GM23248 (cell line): ENCODE results near the gene ARHGEF12. TPM values are rescaled to one million over a fixed set of nuclear protein-coding genes. Genes with fewer than 3 reads are reported as not detected.

Experiments
- DNase-seq: peaks from one replicate; pipeline ENCODE4 v3.0.0-alpha.2; 2015
- H2AFZ ChIP-seq: fragments of 200-600 bp; sonication (generic); 2 replicates; pipeline ENCODE4 v1.6.1; 2016; ENCODE audit warnings: antibody characterized with exemption
- H3F3A ChIP-seq: fragments of 200-600 bp; sonication (generic); 2 replicates; pipeline ENCODE4 v1.6.1; 2016; ENCODE audit warnings: mild to moderate bottlenecking, antibody characterized with exemption, mixed run types; ENCODE audit not compliant: insufficient read depth
- H3K27ac ChIP-seq: fragments of 200-600 bp; sonication (generic); 2 replicates; pipeline ENCODE4 v1.5.1; 2016; ENCODE audit warnings: mild to moderate bottlenecking
- H3K27me3 ChIP-seq: fragments of 200-600 bp; sonication (generic); replicated peaks from 2 replicates; pipeline ENCODE4 v1.6.1; 2016; ENCODE audit warnings: mild to moderate bottlenecking; ENCODE audit not compliant: insufficient read depth
- H3K36me3 ChIP-seq: fragments of 200-600 bp; sonication (generic); 2 replicates; pipeline ENCODE4 v1.6.1; 2016; ENCODE audit warnings: low read depth, mild to moderate bottlenecking
- H3K4me1 ChIP-seq: fragments of 200-600 bp; sonication (generic); 2 replicates; pipeline ENCODE4 v1.6.1; 2016; ENCODE audit warnings: mild to moderate bottlenecking; ENCODE audit not compliant: insufficient read depth
- H3K4me2 ChIP-seq: fragments of 200-600 bp; sonication (generic); one replicate; pipeline ENCODE4 v1.6.1; 2016; ENCODE audit warnings: mild to moderate bottlenecking; ENCODE audit not compliant: unreplicated experiment
- H3K4me3 ChIP-seq: fragments of 200-600 bp; sonication (generic); 2 replicates; pipeline ENCODE4 v1.5.1; 2016; ENCODE audit warnings: mild to moderate bottlenecking
- H3K79me2 ChIP-seq: fragments of 200-600 bp; sonication (generic); 2 replicates; pipeline ENCODE4 v1.6.1; 2016; ENCODE audit warnings: mild to moderate bottlenecking; ENCODE audit not compliant: insufficient read depth
- H3K9ac ChIP-seq: fragments of 200-600 bp; sonication (generic); 2 replicates; pipeline ENCODE4 v1.6.1; 2016; ENCODE audit warnings: mild to moderate bottlenecking
- H3K9me2 ChIP-seq: fragments of 200-600 bp; sonication (generic); 2 replicates; pipeline ENCODE4 v1.6.1; 2016; ENCODE audit warnings: mixed run types, mild to moderate bottlenecking, moderate library complexity; ENCODE audit not compliant: insufficient read depth
- H3K9me3 ChIP-seq: fragments of 200-600 bp; sonication (generic); one replicate; pipeline ENCODE4 v1.6.1; 2017; ENCODE audit warnings: low read depth
- H4K20me1 ChIP-seq: fragments of 200-600 bp; sonication (generic); 2 replicates; pipeline ENCODE4 v1.6.0; 2016; ENCODE audit not compliant: insufficient read depth
- EZH2 ChIP-seq: fragments of 200-600 bp; sonication (generic); IDR thresholded peaks from 2 replicates; pipeline ENCODE4 v1.6.1; 2018; ENCODE audit warnings: antibody characterized with exemption, mild to moderate bottlenecking; ENCODE audit not compliant: insufficient read depth, poor library complexity, severe bottlenecking
- EZH2phosphoT487 ChIP-seq: fragments of 200-600 bp; sonication (generic); IDR thresholded peaks from 2 replicates; pipeline ENCODE4 v1.6.1; 2018; ENCODE audit warnings: antibody characterized with exemption, moderate library complexity, mild to moderate bottlenecking, low read depth; ENCODE audit not compliant: insufficient read depth
- WGBS, 2 experiments: methylation state at CpG; one replicate each; pipeline ENCODE4 v1.1.6; 2015 to 2017; ENCODE audit warnings: low lambda C conversion rate in 2 of 2, low coverage in 1 of 2; ENCODE audit errors: missing lambda C conversion rate in 2 of 2; 5-methylcytosine and 5-hydroxymethylcytosine counted together
- in situ Hi-C: fragments of 300-500 bp; cut with MboI; formaldehyde crosslinking; loops from 2 replicates; pipeline ENCODE4 v1.15.0; 2020
- polyA plus RNA-seq: library from polyadenylated mRNA; unstranded; fragments of >200 nt; fragmentation: Nextera tagmentation; extraction: Ambion mirVana; gene quantifications from 2 replicates; pipeline ENCODE4 v1.2.1, GENCODE V29; 2016
- total RNA-seq: library from RNA; depleted of rRNA; stranded (reverse); fragments of >200 nt; shearing (Covaris generic); gene quantifications from 2 replicates; pipeline ENCODE4 v1.2.3, GENCODE V29; 2014

ARHGEF12 gene
- total and polyA plus RNA-seq, 2 experiments from 2014 or later = 20.4 to 52.7 TPM

GRCh38 chr11:120442031-120442430 is 105.8 kb downstream of the ARHGEF12 start:
- no peak overlapping the region for H3K4me2 ChIP-seq
- peaks cover 10% of the 10 kb centered on the region; the same call in 1 of the 2 replicates for H3K79me2 ChIP-seq
- H3K9ac ChIP-seq = no peak overlapping the region
- no peak overlapping the region for H2AFZ ChIP-seq
- H3K4me3 ChIP-seq = no peak overlapping the region
- H3K27ac ChIP-seq = no peak overlapping the region
- H3K27me3 ChIP-seq = no peaks in the 10 kb centered on the region
- 90 to 94% methylated on average over 3 of the region's 3 CpGs for WGBS, 2 experiments
- H3F3A ChIP-seq = peaks cover 4% of the 10 kb centered on the region; the same call in 1 of the 2 replicates
- in situ Hi-C loops = no loop called here
- no peak for TF ChIP-seq EZH2phosphoT487
- no peaks in the 10 kb centered on the region for H3K4me1 ChIP-seq
- H4K20me1 ChIP-seq = no peaks in the 10 kb centered on the region
- no peaks in the 10 kb centered on the region for H3K9me3 ChIP-seq
- DNase-seq = no peak
- H3K9me2 ChIP-seq = no peaks in the 10 kb centered on the region
- H3K36me3 ChIP-seq = peaks cover 80% of the 10 kb centered on the region

GRCh38 chr11:120446802-120447201 is 110.6 kb downstream of the ARHGEF12 start:
- H3K4me3 ChIP-seq = no peak overlapping the region
- in situ Hi-C loops = no loop called here
- H3K4me1 ChIP-seq = no peaks in the 10 kb centered on the region
- H3K9me3 ChIP-seq = no peaks in the 10 kb centered on the region
- H3K27ac ChIP-seq = no peak overlapping the region
- H4K20me1 ChIP-seq = no peaks in the 10 kb centered on the region
- no peaks in the 10 kb centered on the region for H3K9me2 ChIP-seq
- no peaks in the 10 kb centered on the region for H3K79me2 ChIP-seq
- TF ChIP-seq EZH2phosphoT487 = no peak
- no peak for TF ChIP-seq EZH2
- no peaks in the 10 kb centered on the region for H3F3A ChIP-seq
- DNase-seq = no peak
- peaks cover 81% of the 10 kb centered on the region for H3K36me3 ChIP-seq
- H3K9ac ChIP-seq = no peak overlapping the region
- H2AFZ ChIP-seq = no peak overlapping the region
- H3K4me2 ChIP-seq = no peak overlapping the region
- no peaks in the 10 kb centered on the region for H3K27me3 ChIP-seq
- WGBS, 2 experiments = 73 to 74% methylated on average over 7 of the region's 7 CpGs

- H3K27ac ChIP-seq = no peak overlapping the region
- WGBS, 2 experiments = 96 to 98% methylated on average over 3 of the region's 3 CpGs
- H3K79me2 ChIP-seq = no peaks in the 10 kb centered on the region
- no peaks in the 10 kb centered on the region for H4K20me1 ChIP-seq
- H3F3A ChIP-seq = no peaks in the 10 kb centered on the region
- H3K9me3 ChIP-seq = no peaks in the 10 kb centered on the region
- no peaks in the 10 kb centered on the region for H3K9me2 ChIP-seq
- H3K4me1 ChIP-seq = no peaks in the 10 kb centered on the region
- H3K36me3 ChIP-seq = peaks cover 79% of the 10 kb centered on the region
- TF ChIP-seq EZH2phosphoT487 (no peak), EZH2 (no peak)
- no peak overlapping the region for H3K4me3 ChIP-seq
- no peaks in the 10 kb centered on the region for H3K27me3 ChIP-seq
- DNase-seq = no peak
- H3K9ac ChIP-seq = no peak overlapping the region
- H2AFZ ChIP-seq = no peak overlapping the region
- no peak overlapping the region for H3K4me2 ChIP-seq
- in situ Hi-C loops = no loop called here
Observed at GRCh38 chr11:120448240-120448639, 112.0 kb downstream of the ARHGEF12 start.

DNA sequence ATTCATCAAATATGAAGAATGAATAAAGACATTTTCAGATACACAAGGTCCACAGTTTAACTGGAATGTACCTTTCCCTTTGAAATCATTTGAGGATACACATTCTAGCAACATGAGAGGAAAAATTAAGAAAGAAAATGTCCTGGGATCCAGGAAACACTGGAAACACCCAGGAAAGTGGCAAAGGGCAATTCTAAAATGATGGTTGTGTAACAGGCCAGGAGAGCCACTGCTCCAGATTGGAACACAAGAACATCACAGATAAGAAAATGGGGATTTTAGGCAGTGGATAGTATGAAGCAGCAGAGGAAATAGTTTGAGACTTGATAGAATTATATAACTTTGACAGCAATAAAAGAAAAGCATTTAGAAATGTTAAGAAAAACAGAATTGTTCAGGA is 119.3 kb downstream of the ARHGEF12 start:
- H3K36me3 ChIP-seq = peaks cover 85% of the 10 kb centered on the region
- in situ Hi-C loops = no loop called here
- H3K4me2 ChIP-seq = no peak overlapping the region

DNA sequence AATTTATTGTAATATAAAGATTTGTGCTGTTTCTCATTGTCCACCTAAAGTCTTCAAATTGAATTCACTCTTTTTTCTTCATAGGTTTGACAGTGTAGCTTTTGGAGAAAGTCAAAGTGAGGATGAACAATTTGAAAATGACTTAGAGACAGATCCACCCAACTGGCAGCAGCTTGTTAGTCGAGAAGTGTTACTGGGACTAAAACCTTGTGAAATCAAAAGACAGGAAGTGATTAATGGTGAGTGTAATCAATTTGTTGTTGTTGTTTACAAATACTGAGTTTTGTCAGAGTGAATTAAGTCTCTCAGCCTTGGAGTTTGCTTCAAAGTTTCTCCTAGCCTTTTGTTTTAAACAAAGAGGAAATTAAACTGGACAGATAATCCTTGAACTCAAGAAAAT is 121.8 kb downstream of the ARHGEF12 start:
- peaks cover 93% of the 10 kb centered on the region for H3K36me3 ChIP-seq
- no peaks in the 10 kb centered on the region for H3K9me3 ChIP-seq
- H2AFZ ChIP-seq = no peak overlapping the region
- H4K20me1 ChIP-seq = no peaks in the 10 kb centered on the region
- no peaks in the 10 kb centered on the region for H3K27me3 ChIP-seq
- in situ Hi-C loops = no loop called here
- no peak overlapping the region for H3K4me3 ChIP-seq
- WGBS, 2 experiments = 8 to 19% methylated on average over 1 of the region's 1 CpG
- H3K27ac ChIP-seq = no peak overlapping the region
- H3K9ac ChIP-seq = no peak overlapping the region
- no peaks in the 10 kb centered on the region for H3K79me2 ChIP-seq
- TF ChIP-seq EZH2 (no peak), EZH2phosphoT487 (no peak)
- peak; percentile 15 for DNase-seq
- H3K9me2 ChIP-seq = no peaks in the 10 kb centered on the region
- H3F3A ChIP-seq = peaks cover 6% of the 10 kb centered on the region; the same call in 1 of the 2 replicates
- no peaks in the 10 kb centered on the region for H3K4me1 ChIP-seq
- no peak overlapping the region for H3K4me2 ChIP-seq

More for the DNA sequence above, 119.3 kb downstream of the ARHGEF12 start:
- no peaks in the 10 kb centered on the region for H3K79me2 ChIP-seq
- no peaks in the 10 kb centered on the region for H4K20me1 ChIP-seq
- TF ChIP-seq EZH2phosphoT487 (no peak), EZH2 (no peak)
- no peak overlapping the region for H3K27ac ChIP-seq
- H2AFZ ChIP-seq = no peak overlapping the region
- H3K9me2 ChIP-seq = no peaks in the 10 kb centered on the region
- H3K4me3 ChIP-seq = no peak overlapping the region
- H3K9ac ChIP-seq = no peak overlapping the region
- H3K4me1 ChIP-seq = no peaks in the 10 kb centered on the region
- H3K9me3 ChIP-seq = no peaks in the 10 kb centered on the region
- no peak for DNase-seq
- no peaks in the 10 kb centered on the region for H3K27me3 ChIP-seq
- H3F3A ChIP-seq = peaks cover 6% of the 10 kb centered on the region; the same call in 1 of the 2 replicates
